Measurements from ENCODE around the gene SLC35B2. TPM values are rescaled to one million over a fixed set of nuclear protein-coding genes. Genes with fewer than 3 reads are reported as not detected.
A peak's percentile ranks its signal among the peaks of the same experiment; 100 is the strongest.

The SLC35B2 gene
- polyA plus RNA-seq, 1 of the 3 experiments (the other 2 are of a cell fraction): 125 TPM

GRCh38 chr6:44221291-44221960 is 35.9 kb downstream of the SLC35B2 start (continued):
- TF ChIP-seq ZBTB33 (IDR thresholded peaks at IDR 0.05; ENCODE audit: borderline replicate concordance, low read depth) (no peak), CHD2 (IDR thresholded peaks at IDR 0.05; ENCODE audit: low read length, partially characterized antibody) (peak; percentile 69), MAX (IDR thresholded peaks at IDR 0.05; ENCODE audit: low read depth) (0 out of 2 replicates have a peak, but pooled peaks have one; percentile 18), RCOR1 (IDR thresholded peaks at IDR 0.05; ENCODE audit: low read length) (peak; percentile 55), REST (IDR thresholded peaks at IDR 0.05; ENCODE audit: low read depth, low read length) (peak; percentile 8; the same call in 1 of the 2 replicates), CTCF (IDR thresholded peaks at IDR 0.05) (peak; percentile 83), SMC3 (IDR thresholded peaks at IDR 0.05; ENCODE audit: low read depth, low read length) (peak; percentile 66)

GRCh38 chr6:44220913-44221290 is 36.4 kb downstream of the SLC35B2 start:
- no peak for DNase-seq
- POLR2A ChIA-PET: interaction anchor here (1.2 to 4.7 kb wide), 5 partner anchors 13 to 48 kb away, joined by 3 to 49 read pairs (median 4); partner anchors contain the start of genes HSP90AB1 and SLC35B2
- Histone ChIP-seq H3K27me3 (ENCODE audit: insufficient read depth) (no peaks in the 10 kb centered on the region), H3K4me1 (ENCODE audit: control insufficient read depth in 1 of 2, insufficient read depth in 2 of 2, low read depth in 1 of 2, low read length in 1 of 2) (peaks cover 17 to 60% of the 10 kb centered on the region in 2 experiments), H3K79me2 (ENCODE audit: insufficient read depth) (peaks cover 7% of the 10 kb centered on the region; the same call in 1 of the 2 replicates), H3K4me2 (no peak overlapping the region), H3F3A (replicated peaks; ENCODE audit: insufficient read depth) (peaks cover 7% of the 10 kb centered on the region), H4K20me1 (ENCODE audit: insufficient read depth) (no peaks in the 10 kb centered on the region), H3K4me3 (ENCODE audit: low read depth in 2 of 2, low read length in 1 of 2) (no peak overlapping the region), H2AFZ (ENCODE audit: low read depth) (no peak overlapping the region), H3K9ac (no peak overlapping the region), H3K27ac (ENCODE audit: low read depth in 2 of 2, low read length in 1 of 2) (peak overlapping the region in 1 of 2 experiments; percentile 98; a peak in 2 of 4 replicates), H3K36me3 (replicated peaks in 1 of 2; ENCODE audit: control insufficient read depth in 1 of 2, insufficient read depth in 2 of 2, low read length in 1 of 2) (no peaks in the 10 kb centered on the region), H3K9me2 (no peaks in the 10 kb centered on the region), H3K9me3 (no peaks in the 10 kb centered on the region)
- 88% methylated on average over 4 of the region's 4 CpGs for WGBS (ENCODE audit: low lambda C conversion rate)
- CTCF ChIA-PET: interaction anchor here (0.6 to 13.7 kb wide), 20 partner anchors 9 to 138 kb away, joined by 3 to 224 read pairs (median 4); partner anchors contain the start of genes HSP90AB1 and SLC35B2
- TF ChIP-seq REST (IDR thresholded peaks at IDR 0.05; ENCODE audit: low read depth, low read length) (no peak), FOXJ3 (CRISPR knock-in tag; IDR thresholded peaks at IDR 0.05) (no peak), RAD21 (IDR thresholded peaks at IDR 0.05; ENCODE audit: low read length) (no peak), ZBTB33 (IDR thresholded peaks at IDR 0.05; ENCODE audit: borderline replicate concordance, low read depth) (no peak)
